ENCODE measurements around the gene F13A1. TPM values are rescaled to one million over a fixed set of nuclear protein-coding genes. Genes with fewer than 3 reads are reported as not detected.

Gene F13A1
- polyA plus RNA-seq, 2 of the 4 experiments (the other 2 are of a cell fraction): not detected

GRCh38 chr6:6251555-6252280 lies 68.7 kb downstream of the F13A1 start:
- ChIA-PET POLR2A (no interaction called here), CTCF (interaction anchor here (1.7 kb wide), 1 partner anchor 9 kb away, joined by 3 read pairs; no protein-coding TSS in a partner anchor)
- Histone ChIP-seq H3K9me3 (no peaks in the 10 kb centered on the region), H3K27ac (no peak overlapping the region), H3K4me3 (no peak overlapping the region), H3K4me2 (no peak overlapping the region), H3K4me1 (no peaks in the 10 kb centered on the region)
- 6% methylated on average over 13 of the region's 13 CpGs for WGBS (ENCODE audit: missing lambda C conversion rate)
- ATAC-seq (no peak), FAIRE-seq (no peak), DNase-seq (ENCODE audit: low read depth in 1 of 2, low spot score in 1 of 2) (no peak)
- TF ChIP-seq ATOH8 (CRISPR knock-in tag; IDR thresholded peaks at IDR 0.05; ENCODE audit: low read depth): no peak
- peak; percentile 96; the same call in 1 of the 2 replicates for TF ChIP-seq RNF2 (IDR thresholded peaks at IDR 0.05; ENCODE audit: borderline replicate concordance, low read depth)
- peak; percentile 96 for TF ChIP-seq CBX8 (IDR thresholded peaks at IDR 0.05)

GRCh38 chr6:6248651-6249050 lies 71.8 kb downstream of the F13A1 start:
- Histone ChIP-seq H3K4me3 (no peak overlapping the region), H3K27ac (no peak overlapping the region), H3K4me1 (no peaks in the 10 kb centered on the region), H3K9me3 (no peaks in the 10 kb centered on the region), H3K4me2 (no peak overlapping the region)
- no peak for ATAC-seq
- 0% methylated on average over 2 of the region's 2 CpGs for WGBS (ENCODE audit: missing lambda C conversion rate)
- no peak for FAIRE-seq
- DNase-seq (ENCODE audit: low read depth in 1 of 2, low spot score in 1 of 2): no peak
- no peak for TF ChIP-seq MAFK (IDR thresholded peaks at IDR 0.05; ENCODE audit: partially characterized antibody)
- ChIA-PET POLR2A (no interaction called here), CTCF (interaction anchor here (0.6 to 1.5 kb wide), 2 partner anchors 25 to 380 kb away, joined by 3 to 4 read pairs; no protein-coding TSS in a partner anchor)

- TF ChIP-seq FOSL2 (IDR thresholded peaks at IDR 0.05) (no peak), FOSL2 (CRISPR knock-in tag; IDR thresholded peaks at IDR 0.05) (no peak), BHLHE40 (IDR thresholded peaks at IDR 0.05; ENCODE audit: low read depth, low read length) (no peak), HOXB13 (CRISPR knock-in tag; IDR thresholded peaks at IDR 0.05; ENCODE audit: low read depth) (no peak), BCL3 (IDR thresholded peaks at IDR 0.05) (no peak), E2F6 (IDR thresholded peaks at IDR 0.05; ENCODE audit: borderline replicate concordance, low read depth) (no peak)
- Histone ChIP-seq H3K4me2 (no peak overlapping the region), H3K4me1 (no peaks in the 10 kb centered on the region), H3K9me3 (no peaks in the 10 kb centered on the region), H3K27ac (no peak overlapping the region), H3K4me3 (no peak overlapping the region)
- POLR2A ChIA-PET: no interaction called here
- WGBS (ENCODE audit: missing lambda C conversion rate): 23% methylated on average over 2 of the region's 2 CpGs
- no peak for DNase-seq (ENCODE audit: low read depth in 1 of 2, low spot score in 1 of 2)
- no peak for FAIRE-seq
- no peak for ATAC-seq
- CTCF ChIA-PET: no interaction called here
Measured at GRCh38 chr6:6246544-6246943, 73.9 kb downstream of the F13A1 start.

GRCh38 chr6:6244624-6245023 lies 75.8 kb downstream of the F13A1 start:
- no peak for TF ChIP-seq HOXA7 (CRISPR knock-in tag; IDR thresholded peaks at IDR 0.05)
- no peak for TF ChIP-seq POLR2AphosphoS2 (conservative IDR thresholded peaks at IDR 0.05; ENCODE audit: low read length)
- TF ChIP-seq SMC3 (IDR thresholded peaks at IDR 0.05): no peak
- no peak for TF ChIP-seq ESRRA (IDR thresholded peaks at IDR 0.05; ENCODE audit: borderline replicate concordance, low read length)
- TF ChIP-seq CHD2 (IDR thresholded peaks at IDR 0.05; ENCODE audit: low read length, partially characterized antibody): no peak
- no peak for ATAC-seq
- no peaks in the 10 kb centered on the region for H3K9me3 ChIP-seq
- H3K4me3 ChIP-seq: no peak overlapping the region
- ChIA-PET POLR2A (no interaction called here), CTCF (no interaction called here)
- no peaks in the 10 kb centered on the region for H3K4me1 ChIP-seq
- H3K27ac ChIP-seq: no peak overlapping the region
- H3K4me2 ChIP-seq: no peak overlapping the region
- FAIRE-seq: no peak
- DNase-seq (ENCODE audit: low read depth in 1 of 2, low spot score in 1 of 2): no peak
- 4% methylated on average over 5 of the region's 5 CpGs for WGBS (ENCODE audit: missing lambda C conversion rate)
